Endometrial microvascular endothelial cells (primary cell): Measurements from ENCODE around the gene COL24A1. TPM values are rescaled to one million over a fixed set of nuclear protein-coding genes. Genes with fewer than 3 reads are reported as not detected.

ENCODE experiments used
- total RNA-seq: library from RNA; depleted of rRNA; stranded (reverse); fragments of >200 nt; gene quantifications from one replicate; pipeline ENCODE4 v1.2.3, GENCODE V29; 2015; ENCODE audit errors: inconsistent ontology term

COL24A1 gene
- total RNA-seq, 1 donor from 2014 or later, result not detected

Other genes starting within 250 kb of the COL24A1 start
- 27.9 TPM for gene ODF2L, start 239.6 kb upstream of the COL24A1 start, total RNA-seq